Midbrain (tissue), 1 donor: ENCODE data around the gene NPW.
A peak's percentile ranks its signal among the peaks of the same experiment; 100 is the strongest.

Experiments
- DNase-seq: peaks from one replicate; lab custom pipeline; 2025; lab: John Stamatoyannopoulos, UW

The NPW gene

DNA sequence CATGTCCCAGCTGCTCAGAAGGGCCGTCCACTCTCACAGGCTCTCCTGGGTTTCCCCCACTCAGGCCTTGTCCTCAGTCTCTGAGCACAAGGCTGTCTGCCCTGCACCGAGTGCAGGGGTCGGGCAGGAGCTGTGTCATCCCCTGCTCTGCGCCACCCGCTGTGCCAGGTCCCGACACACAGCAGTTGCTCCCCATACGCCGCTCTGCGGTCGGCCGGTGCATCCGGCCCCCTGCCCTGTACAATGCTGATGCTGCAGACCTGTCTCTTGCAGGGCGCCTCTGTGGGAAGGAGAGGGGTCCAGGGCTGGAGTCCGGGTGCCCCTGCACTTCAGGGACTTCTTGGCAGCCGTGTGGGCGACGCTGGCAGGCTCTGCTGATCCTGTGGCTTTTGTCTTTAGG, 34.3 kb downstream of the NPW start:
- no peak for DNase-seq

DNA sequence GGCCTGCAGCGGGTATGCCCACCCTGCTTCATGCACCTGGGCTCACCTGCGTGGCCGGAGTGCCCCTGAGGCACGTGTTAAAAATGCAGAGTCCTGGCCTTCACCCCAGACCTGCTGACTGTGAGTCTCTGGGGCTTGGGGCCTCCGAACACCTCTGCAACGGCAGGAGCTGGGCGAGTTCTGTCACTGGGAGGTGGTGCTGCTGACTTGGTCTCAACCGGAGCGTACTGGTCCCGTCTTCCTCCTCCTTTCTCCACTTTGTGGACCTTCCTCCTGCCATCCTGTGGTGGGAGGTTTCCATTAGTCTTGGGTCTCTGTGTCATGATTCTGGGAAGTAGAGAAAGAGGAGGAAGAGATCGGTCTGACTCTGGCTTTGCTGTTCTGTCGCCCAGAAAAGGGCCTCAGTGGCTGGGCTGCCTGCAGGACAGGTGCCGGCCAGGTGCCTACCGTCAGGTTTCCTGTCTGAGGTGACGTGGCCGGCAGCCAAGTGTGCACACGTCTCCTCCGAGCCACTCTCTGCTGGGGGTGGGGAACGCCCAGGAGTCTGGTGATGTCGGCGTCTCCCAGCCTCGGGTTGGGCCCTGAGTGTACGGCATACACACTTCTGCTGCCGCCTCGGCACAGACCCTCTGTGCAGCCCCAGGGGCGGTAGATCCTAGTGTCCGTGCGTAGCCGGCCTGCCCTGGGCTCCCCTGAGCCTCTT, 35.1 kb downstream of the NPW start:
- DNase-seq = no peak

DNA sequence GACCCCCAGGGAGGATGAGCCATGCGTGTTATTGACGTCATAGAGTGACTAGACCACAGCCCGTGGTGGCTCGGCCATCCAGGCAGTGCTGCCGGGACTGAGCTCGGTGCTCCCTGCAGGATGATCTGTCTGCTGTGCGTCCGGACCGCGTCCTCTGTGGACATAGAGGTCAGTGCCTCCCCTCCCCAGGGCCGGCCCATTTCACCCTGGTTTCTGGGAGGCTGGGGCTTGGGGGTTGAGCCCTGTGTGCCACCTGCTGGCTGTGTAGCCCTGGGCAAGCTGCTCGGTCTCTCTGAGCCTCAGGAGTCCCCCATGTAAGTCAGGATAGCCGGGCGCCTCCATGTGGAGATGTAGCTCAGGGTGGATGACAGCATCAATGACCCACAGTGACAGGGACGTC, 36.5 kb downstream of the NPW start:
- DNase-seq = peak; percentile 2

DNA sequence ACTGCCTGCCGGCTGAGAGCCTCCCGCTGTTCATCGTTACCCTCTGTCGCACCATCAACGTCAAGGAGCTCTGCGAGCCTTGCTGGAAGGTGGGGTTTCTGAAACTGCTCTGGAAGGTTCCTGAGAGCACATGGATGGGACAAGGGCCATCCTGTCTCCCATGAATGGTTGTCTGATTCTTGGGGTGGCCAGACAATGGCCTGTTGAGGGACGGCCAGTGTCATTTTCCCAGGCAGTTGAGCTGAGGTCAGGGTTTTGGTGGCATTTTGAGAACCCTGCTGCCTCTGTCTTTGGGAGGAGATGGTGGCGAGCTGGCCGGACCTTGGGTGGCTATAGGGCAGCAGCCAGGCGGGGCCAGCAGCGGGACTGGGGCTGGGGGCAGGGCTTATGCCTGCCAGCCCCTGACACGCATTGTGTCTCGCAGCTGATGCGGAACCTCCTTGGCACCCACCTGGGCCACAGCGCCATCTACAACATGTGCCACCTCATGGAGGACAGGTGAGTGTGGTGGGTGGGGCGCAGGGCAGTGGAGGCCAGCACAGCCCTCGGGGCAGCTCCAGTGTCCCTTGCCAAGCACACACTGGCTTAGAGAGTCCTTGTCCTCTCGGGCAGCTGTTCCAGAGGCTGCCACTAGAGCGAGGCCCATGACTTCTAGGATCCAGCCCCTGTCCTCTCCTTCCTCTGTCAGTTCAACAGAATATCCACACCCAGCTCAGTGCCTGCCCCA, 37.3 kb downstream of the NPW start:
- DNase-seq = peak; percentile 38

DNA sequence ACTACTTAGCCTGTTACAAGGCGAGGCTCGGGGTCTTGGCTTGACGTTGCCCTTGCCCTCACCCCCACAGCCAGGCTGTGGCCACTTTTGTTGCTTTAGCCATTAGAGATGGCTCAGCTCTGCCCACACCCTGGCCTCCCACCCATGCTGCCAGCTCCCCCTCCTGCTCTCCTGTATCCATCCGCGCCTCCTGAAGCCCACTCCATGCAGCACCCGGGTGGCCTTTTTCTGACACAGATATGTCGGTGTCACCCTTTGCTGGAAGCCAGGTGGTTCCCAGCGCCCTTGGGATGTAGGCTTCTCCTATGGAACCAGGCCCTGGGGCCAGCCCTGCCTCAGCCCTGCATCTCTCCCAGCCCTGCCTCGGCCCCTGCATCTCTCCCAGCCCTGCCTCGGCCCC, 37.9 kb downstream of the NPW start:
- DNase-seq = no peak

DNA sequence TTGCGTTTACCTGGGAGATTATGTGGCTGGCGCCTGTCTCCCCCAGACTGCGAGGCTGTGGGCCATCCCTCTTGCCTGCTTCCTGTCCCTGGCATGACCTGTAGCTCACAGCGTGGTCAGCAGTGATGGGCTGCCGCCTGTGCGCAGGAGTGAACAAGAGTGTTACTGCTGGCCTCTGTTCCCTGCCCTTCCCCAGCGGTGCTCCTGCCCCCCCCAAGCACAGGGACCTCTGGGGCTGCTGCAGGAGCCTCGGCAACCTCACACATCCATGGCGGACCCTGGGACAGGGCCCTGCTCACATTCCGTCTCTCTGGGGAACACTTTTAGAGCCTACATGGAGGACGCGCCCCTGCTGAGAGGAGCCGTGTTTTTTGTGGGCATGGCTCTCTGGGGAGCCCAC, 38.8 kb downstream of the NPW start:
- no peak for DNase-seq

DNA sequence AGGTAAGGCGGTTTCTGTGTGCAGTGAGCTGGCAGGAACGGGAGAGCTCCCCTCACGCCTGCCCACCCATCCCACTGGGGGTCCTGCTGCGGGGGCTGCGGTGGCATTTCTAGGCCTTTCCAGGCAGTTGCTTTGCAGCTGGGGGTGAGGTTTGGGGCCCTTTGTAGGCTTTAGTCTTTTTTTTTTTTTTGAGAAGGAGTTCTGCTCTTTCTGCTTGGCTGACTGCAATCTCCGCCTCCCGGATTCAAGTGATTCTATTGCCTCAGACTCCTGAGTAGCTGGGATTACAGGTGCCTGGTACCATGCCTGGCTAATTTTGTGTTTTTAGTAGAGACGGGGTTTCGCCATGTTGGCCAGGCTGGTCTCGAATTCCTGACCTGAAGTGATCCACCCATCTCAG, 39.3 kb downstream of the NPW start:
- no peak for DNase-seq

DNA sequence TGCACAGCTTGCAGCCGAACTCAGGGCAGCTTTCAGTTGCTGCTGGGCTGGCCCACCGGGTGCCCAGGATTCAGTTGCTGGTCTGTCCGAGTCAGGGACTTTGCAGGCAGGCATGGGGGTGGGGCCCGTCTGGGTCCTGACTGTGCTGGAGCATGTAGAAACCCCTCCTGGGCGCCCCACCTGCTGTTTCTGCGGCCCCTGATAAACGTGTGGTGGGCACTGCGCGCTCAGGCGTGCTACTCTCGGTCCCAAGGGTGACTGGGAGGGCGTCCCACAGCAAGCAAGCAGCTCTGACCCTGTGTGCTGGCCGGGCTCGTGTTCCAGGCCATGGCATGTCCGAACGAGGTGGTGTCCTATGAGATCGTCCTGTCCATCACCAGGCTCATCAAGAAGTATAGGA, 40.8 kb downstream of the NPW start:
- no peak for DNase-seq

DNA sequence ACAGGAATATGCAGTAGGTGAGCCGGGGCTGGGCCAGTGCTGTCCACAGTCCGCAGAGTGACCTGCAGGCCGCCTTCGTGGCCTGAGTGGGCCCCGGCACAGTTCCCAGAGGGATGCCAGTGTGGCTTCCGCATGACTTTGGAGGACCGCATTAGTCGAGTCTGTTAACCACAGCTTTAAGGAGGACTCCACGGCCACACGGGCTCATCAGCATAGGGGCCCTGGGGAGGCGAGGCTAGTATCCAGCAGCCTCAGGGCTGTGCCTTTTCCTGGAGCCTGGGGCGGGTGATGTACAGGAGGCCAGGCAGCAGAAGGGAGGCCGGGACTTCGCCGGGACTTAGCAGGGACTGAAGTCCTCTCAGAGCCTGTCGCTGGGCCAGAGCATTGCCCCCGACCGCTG, 41.4 kb downstream of the NPW start:
- no peak for DNase-seq

DNA sequence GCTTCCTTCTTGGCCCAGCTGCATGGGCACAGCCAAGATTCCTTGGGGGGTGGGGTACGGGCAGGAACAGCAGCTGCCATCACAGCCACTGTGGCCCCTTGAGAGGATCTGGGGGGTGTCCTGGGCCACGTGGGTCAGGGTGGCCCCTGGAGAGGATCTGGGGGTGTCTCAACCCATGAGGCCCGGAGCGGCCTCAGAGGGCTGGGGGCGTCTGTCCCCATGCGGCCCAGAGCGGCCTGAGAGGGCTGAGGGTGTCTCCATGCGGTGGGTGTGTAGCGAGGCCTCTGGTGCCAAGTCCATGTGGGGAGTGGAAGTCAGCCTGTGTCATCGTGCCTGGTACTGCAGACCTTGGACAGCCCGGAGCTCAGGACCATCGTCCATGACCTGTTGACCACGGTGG, 41.9 kb downstream of the NPW start:
- no peak for DNase-seq

DNA sequence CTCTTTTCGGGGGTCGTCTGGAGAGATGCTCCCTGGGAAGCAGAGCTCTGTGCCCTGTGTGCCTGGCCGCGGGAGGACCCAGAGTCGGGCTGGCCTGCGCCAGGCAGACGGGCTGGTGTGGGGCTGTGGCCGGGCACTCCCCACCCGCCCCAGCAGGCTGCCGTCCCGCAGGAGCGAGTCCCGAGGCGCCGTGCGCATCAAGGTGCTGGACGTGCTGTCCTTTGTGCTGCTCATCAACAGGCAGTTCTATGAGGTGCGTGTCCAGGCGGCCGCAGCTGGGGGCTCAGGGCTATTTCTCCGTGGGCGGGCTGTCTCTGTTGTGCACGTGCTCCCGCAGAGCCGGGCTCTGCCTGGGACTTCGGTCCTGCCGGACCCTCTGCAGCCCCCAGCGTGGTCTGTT, 43.2 kb downstream of the NPW start:
- no peak for DNase-seq

DNA sequence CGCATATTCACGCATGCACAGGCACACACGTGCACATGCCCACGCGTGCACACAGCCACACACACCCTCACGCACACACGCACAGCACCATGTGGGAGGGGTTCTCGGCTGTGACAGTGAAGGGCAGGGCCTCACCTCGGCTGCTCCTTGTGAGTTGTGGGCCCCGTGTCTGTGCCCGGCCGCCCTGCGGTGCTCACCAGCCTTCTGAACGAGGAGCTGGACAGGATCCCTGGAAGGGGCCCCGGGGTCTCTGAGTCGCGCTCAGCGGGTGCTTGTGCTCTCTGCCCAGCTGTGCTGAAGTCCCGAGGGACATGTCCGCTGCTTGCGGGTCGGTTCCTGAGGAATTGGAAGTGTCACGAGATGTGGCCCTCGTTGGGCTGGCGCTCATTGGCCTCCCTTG, 44.3 kb downstream of the NPW start:
- DNase-seq = no peak

DNA sequence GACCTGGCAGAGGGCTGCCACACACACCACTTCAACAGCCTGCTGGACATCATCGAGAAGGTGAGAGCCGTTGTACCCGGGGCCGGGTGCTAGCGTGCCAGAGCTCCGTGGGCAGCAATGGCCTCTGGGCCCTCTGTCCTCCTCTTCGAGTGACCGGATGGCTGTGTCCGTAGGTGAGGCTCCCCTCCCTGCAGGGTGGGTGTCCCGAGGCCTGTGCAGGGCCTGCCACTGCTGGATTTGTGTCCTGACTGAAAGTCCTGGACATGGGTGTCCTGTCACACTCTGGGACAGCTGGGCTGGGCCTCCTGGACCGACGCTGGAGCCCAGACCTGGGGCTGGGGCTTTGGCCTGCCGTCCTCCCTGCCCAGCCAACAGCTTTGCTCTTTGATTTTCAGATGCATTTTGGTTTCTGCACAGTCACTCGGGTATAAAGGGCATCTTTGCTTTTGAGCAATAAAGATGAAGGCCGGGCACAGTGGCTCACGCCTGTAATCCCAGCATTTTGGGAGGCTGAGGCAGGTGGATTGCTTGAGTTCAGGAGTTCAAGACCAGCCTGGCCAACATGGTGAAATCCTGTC, 44.9 kb downstream of the NPW start:
- DNase-seq = no peak

DNA sequence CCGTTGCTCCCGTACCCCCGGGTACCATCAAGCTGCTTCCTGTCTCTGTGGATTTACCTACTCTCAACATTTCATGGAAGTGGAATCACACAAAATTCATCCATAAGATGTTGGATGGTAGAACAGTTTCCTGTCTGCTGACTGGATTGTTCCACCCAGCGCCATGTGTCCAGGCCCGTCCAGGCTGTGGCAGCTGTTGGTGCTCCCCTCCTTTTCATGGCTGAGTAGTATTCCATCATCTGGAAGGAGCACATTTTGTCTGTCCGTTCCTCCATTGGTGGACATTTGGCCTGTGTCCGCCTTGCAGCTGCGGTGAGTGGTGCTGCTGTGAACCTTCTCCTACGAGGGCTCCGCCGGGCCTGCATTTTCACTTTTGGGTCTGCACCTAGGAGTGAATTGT, 46.6 kb downstream of the NPW start:
- DNase-seq = no peak
